Stimulated activated CD4-positive, alpha-beta T cell treated with anti-CD3 and anti-CD28 coated beads, Interleukin-1b, Interleukin-23, amount 100 ng/mL, for 4 hours (primary cell): ENCODE results near the gene GALNT9.

Source experiments
- DNase-seq, 2 donors: peaks; one replicate each; pipeline ENCODE4 v3.0.0-alpha.2; 2020; ENCODE audit warnings: low read depth in 2 of 2

The GALNT9 gene

GRCh38 chr12:132213359-132214160 lies 115.8 kb downstream of the GALNT9 start:
- DNase-seq, result no peak

- DNase-seq, result no peak
These were observed 117.6 kb downstream of the GALNT9 start for GRCh38 chr12:132211816-132212215.

GRCh38 chr12:132211326-132211725 lies 118.1 kb downstream of the GALNT9 start:
- DNase-seq, result no peak

- no peak for DNase-seq
These were observed 119.0 kb downstream of the GALNT9 start for GRCh38 chr12:132210223-132211055.

- no peak for DNase-seq
These were observed 119.7 kb downstream of the GALNT9 start for GRCh38 chr12:132209619-132210222.

- no peak for DNase-seq
These were observed 121.1 kb downstream of the GALNT9 start for GRCh38 chr12:132208153-132208823.

GRCh38 chr12:132207083-132207775 lies 122.2 kb downstream of the GALNT9 start:
- DNase-seq, result no peak

GRCh38 chr12:132206046-132206434 lies 123.3 kb downstream of the GALNT9 start:
- DNase-seq, result no peak

- DNase-seq, result no peak
These were observed 123.9 kb downstream of the GALNT9 start for GRCh38 chr12:132205271-132206045.

- DNase-seq, result no peak
These were observed 124.6 kb downstream of the GALNT9 start for GRCh38 chr12:132204793-132205270.

- DNase-seq, result no peak
These were observed 125.2 kb downstream of the GALNT9 start for GRCh38 chr12:132204063-132204792.

- no peak for DNase-seq
These were observed 126.3 kb downstream of the GALNT9 start for GRCh38 chr12:132202929-132203721.

- DNase-seq, result no peak
These were observed 127.8 kb downstream of the GALNT9 start for GRCh38 chr12:132201391-132202120.

GRCh38 chr12:132200800-132201199 lies 128.6 kb downstream of the GALNT9 start:
- no peak for DNase-seq

GRCh38 chr12:132199526-132200319 lies 129.7 kb downstream of the GALNT9 start:
- DNase-seq, result no peak

GRCh38 chr12:132199101-132199500 lies 130.3 kb downstream of the GALNT9 start:
- no peak for DNase-seq

- no peak for DNase-seq
These were observed 131.6 kb downstream of the GALNT9 start for GRCh38 chr12:132197581-132198354.
